GM12892 (cell line): ENCODE data around the gene PPP1R13B.

Source experiments
- POLR2A ChIP-seq: IDR thresholded peaks from 2 replicates; pipeline ENCODE4 v1.6.1; 2011; ENCODE audit warnings: low read depth, low read length, control low read depth
- TAF1 ChIP-seq: IDR thresholded peaks from 2 replicates; pipeline ENCODE4 v1.6.1; 2011; ENCODE audit warnings: low read depth, mild to moderate bottlenecking, control low read depth, low read length, borderline replicate concordance

GRCh38 chr14:103748534-103748857, 98.9 kb downstream of the PPP1R13B start:
- TF ChIP-seq POLR2A (no peak), TAF1 (no peak)
